Measurements from ENCODE around the gene PRDM11.

- TF ChIP-seq POLR2A (IDR thresholded peaks at IDR 0.05): no peak
- no peak for TF ChIP-seq CTCF (IDR thresholded peaks at IDR 0.05)
- TF ChIP-seq EP300 (IDR thresholded peaks at IDR 0.05): no peak
Observed at GRCh38 chr11:45168366-45169130, 22.1 kb downstream of the PRDM11 start.
